Stimulated activated CD8-positive, alpha-beta memory T cell treated with anti-CD3 and anti-CD28 coated beads, Interleukin-15, amount 100 ng/mL, for 48 hours (primary cell): ENCODE results near the gene SLFN12.
"Not testable (repeated sequence)": the region's sequence is repeated elsewhere in the genome, so short reads cannot be mapped to it uniquely, and the experiment has no call there.

Source experiments
- DNase-seq, 2 donors: peaks; one replicate each; pipeline ENCODE4 v3.0.0-alpha.2; 2020; ENCODE audit warnings: low read depth in 2 of 2

The SLFN12 gene

DNA sequence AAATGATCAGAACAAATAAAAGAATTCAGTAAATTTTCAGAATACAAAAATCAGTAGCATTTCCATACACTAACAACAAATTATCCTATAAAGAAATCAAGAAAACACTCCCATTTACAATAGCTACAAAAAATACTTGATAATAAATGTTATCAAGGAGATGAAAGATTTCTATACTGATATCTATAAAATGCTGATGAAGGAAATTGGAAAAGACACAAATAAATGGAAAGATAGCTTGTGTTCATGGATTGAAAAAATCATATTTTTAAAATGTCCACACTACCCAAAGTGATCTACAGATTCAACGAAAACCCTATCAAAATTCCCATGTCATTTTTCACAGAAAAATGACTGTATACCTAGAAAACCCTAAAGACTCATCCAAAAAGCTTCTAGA lies 18.1 kb downstream of the SLFN12 start:
- DNase-seq, result no peak

DNA sequence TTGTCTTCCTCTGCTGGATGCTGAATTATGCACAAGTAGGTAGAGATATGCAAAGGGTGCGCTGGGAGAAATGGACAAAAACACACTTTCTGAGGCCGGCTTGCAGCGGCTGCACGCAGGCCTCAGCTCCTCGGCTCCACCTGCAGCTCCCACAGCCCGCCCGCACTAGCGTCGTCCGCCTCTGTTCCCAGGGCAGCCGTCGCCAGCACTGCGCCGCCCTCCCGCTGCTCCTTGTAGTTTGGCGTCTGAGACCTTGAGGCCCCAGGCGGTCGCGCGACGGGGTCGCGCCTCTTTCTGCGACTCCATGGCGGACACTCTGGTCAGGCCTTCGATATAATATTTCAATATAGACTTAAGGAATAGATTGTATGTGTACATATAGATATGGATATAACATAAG lies 24.8 kb downstream of the SLFN12 start:
- no peak for DNase-seq

DNA sequence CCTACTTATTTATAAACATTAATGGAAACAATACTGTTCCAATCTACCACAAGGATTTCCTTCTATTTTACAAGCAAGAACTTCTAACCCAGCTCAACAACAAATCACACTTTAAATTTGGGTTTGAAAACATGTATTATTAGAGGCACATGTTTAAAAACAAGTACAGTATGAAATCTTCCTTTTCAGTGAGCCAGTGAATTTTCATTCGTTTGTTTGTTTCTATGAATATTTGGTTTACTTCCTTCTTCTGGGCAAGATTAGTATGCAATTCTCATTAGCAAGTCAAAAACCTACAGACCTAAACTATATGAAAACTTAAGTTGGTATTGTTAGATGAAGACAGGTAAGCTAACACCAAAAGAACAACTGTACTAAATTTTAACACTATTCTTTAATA lies 25.7 kb downstream of the SLFN12 start:
- no peak for DNase-seq

DNA sequence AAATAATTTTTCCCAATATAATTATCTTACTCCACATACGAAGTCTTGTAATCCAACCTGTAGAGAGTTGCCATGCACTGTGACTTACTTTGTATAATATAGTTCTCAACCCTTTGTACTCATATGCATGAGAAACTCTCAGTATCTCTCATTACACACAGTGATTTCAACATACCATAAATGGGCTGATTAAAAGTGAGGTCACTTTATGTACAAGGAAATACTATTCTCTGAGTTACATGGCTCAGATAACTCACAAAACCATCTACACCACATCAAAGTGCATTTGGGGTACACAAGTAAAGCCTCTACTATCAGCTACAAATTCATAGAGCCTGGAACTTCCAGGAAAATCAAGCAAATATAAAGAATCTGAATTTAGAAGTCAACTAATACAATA lies 27.9 kb downstream of the SLFN12 start:
- DNase-seq, result no peak

DNA sequence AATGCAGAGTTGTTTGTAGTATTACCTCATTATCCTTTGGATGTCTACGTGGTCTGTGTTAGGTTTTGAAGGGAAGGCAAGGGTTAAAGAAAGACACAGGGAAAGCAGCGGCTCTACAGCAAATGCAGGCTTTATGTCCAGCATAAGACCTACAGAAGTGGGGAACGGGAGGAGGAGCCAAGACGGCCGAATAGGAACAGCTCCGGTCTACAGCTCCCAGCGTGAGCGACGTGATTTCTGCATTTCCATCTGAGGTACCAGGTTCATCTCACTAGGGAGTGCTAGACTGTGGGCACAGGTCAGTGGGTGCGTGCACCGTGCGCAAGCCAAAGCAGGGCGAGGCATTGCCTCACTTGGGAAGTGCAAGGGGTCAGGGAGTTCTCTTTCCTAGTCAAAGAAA lies 38.5 kb downstream of the SLFN12 start:
- DNase-seq, result not testable (repeated sequence)

DNA sequence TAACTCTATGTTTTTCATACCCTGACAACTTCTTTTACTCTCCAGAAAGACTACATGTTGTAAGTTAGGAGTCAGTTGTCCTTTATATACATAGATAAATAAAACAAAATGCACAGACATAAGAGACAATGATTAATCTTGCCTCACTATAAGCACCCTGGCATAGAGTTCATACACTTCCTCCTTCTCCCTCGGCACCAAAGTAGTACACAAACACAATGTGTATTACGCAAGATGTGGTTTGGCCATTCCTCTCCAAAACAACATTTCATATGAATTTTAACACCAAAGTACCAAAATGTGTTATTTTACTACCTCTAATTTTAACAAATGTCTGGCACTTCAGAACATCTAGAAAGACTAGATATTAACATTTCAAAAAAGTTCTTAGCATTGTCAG lies 41.6 kb downstream of the SLFN12 start:
- no peak for DNase-seq

DNA sequence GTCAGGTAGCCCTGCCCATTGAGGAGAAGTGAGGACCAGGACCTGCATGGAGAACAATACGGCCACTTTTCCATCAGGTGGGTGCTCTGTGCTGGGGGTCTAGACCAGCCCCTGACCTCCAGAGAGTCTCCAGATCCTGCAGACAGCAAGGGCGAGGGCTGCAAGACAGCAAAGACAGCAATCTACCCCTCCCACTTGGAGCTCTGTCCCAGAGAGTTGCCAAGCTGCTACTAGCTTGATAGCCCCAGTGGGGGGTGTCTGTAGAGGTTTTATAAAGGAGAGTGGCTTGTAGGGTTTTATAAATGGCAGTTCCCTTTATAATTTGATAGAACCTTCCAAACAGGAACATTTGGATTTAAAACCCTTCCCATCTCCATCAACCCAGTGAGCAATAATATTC lies 42.1 kb downstream of the SLFN12 start:
- DNase-seq, result no peak

DNA sequence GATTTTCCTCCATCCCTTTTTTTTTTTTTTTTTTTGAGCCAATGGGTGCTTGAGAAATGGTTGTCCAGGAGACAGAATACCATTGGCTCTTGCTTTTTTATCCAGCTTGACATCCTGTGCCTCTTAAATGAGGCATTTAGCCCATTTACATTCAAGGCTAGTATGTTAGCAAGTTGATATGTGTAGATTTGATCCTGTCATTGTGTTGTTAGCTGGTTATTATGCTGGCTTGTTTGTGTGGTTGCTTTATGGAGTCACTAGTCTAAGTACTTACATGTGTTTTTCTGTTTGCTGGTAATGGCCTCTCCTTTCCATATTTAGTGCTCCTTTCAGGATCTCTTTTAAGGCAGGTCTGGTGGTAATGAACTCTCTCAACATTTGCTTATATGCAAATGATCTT lies 44.8 kb downstream of the SLFN12 start:
- DNase-seq, result no peak

DNA sequence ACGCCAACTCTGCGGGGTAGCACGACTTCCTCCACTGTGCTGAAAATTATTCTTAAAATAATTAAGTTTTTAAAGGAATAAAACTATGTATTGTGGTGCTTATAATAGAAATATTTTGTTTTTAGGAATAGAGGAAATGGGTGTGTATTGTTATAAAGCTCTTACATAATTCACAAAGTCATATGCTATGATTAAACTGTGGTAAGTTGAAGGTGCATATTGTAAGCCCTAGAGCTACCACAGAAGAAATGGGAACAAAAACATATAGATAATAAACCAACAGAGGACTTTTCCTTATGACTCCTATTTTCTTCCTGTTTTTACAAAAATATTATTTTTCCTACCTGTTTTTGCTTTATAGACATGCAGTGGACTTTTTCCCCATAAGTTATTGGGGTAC lies 54.6 kb downstream of the SLFN12 start:
- DNase-seq, result no peak

DNA sequence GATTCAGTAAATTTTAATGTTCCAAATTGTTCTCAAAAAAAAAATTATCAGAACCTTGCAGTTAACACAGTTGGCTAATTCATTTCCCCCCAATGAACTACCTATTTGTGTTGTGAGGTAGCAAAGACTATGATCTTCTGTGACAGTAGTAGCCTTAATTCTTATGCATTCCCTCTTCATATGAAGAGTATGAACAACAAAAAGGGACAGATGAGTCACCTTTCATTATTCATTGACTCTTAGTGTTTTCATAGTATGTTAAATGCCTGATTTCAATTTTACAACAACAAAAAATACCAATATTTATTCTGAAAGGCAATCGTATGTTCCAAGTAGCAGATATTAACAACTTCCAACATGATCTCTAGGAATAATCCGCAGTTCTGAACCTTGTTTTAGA lies 55.2 kb downstream of the SLFN12 start:
- DNase-seq, result no peak

DNA sequence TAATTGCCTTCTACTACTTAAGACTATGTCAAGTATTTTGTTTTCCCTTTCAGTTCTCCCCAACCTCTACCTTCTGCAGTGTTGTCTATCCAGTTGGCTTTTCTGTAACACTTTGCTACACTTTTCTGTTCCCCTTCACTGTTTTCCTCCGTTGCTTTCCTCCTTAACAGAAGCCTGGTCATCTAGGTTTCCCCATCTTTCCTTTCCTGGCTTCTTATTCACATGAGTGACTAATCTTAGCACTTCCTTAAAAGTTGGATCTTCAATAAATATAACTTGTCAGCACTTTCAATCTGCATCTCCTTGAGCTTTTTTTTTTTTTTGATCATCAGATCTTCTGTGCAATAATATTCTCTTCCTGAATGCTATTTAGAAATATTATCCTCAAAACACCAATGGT lies 56.1 kb downstream of the SLFN12 start:
- no peak for DNase-seq

DNA sequence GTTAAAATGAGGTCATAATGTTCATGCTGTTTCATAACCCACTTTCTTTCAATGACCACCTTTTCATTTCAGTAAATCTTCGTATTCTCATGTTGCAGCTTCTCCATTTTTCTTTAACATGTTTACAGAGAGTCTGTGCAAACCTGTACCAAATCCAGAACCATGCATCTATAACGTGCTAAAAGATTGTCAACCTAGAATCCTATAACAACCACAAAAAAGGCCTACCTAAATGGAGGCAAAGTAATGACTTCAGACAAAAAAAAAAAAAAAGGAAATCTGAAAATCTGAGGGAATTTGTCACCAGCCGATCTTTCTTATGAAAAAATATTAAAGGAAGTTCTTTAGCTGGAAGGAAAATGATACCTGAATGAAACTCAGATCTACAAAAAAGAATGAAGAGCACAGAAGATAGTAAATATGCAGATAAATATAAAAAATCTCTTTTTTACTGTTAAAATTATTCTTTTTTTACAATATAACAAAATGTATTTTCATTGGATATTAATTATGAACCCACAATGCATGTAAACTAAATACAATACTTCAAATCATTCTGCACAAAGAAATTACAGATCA lies 57.4 kb downstream of the SLFN12 start:
- DNase-seq, result no peak

DNA sequence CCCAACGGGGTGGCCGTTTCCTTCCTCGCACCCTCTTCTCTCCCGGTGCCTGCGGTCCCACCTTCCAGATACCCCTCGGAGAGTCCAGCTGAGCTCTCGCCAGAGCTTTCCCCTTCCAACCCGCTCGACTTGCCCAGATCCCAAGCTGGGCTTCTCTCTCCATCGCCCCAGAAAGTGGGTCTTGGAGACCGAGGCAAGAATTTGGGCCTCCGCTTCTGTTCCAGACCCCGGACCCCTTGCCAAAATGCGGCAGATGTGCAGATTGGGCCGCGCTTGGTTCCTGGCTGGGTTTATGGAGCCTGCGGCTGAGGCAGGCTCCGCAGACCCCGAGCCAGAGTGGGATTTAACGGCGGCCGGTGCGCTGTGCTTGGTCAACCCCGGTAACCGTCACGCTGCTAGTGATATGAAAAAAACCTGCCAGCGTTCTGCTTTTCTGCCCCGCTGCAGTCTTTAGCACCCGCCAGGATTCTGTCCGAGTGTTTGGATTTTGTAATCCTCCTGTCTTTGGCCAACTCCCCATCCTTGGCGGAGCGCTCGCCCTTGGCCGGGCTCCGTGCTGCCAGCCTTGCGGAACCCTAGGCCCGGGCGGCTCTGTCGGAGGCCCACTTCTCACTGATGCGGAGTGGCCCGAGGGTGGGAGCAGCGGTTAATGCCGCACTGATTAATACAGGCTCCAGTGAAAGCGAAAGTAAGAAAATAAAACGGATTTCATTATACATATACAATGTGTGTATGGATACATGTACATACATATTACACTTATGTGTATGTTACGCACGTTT lies 58.1 kb downstream of the SLFN12 start:
- DNase-seq, result peak; percentile 27 to 32

DNA sequence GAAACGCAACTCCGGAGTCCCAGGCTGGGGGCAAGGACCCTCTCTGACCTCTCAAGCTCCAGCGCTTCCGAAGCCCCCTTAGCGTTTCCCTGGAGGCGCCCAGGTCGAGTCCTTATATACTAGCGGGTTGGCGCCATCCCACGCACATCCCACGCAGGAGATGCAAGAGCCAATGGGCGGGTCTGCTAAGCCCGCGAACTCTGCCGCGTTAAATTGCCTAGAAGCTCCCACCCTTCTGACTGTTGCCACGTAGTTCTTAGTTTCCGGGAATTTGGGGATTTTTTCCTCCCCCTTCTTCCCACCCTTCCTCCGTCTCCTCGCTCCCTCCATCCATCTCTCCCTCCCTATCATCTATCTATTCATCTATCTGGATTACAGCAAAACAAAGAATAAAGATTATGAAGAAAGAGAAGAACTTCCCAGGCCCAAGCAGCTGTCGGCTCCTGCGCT lies 58.7 kb downstream of the SLFN12 start, which contains the start of gene SLFN11:
Gene SLFN11, minus strand, starts transcription at position 88 of the 450 bp plus-strand sequence. CDS start 9,814 bp downstream, outside the sequence.
- peak; percentile 79 to 83 for DNase-seq

DNA sequence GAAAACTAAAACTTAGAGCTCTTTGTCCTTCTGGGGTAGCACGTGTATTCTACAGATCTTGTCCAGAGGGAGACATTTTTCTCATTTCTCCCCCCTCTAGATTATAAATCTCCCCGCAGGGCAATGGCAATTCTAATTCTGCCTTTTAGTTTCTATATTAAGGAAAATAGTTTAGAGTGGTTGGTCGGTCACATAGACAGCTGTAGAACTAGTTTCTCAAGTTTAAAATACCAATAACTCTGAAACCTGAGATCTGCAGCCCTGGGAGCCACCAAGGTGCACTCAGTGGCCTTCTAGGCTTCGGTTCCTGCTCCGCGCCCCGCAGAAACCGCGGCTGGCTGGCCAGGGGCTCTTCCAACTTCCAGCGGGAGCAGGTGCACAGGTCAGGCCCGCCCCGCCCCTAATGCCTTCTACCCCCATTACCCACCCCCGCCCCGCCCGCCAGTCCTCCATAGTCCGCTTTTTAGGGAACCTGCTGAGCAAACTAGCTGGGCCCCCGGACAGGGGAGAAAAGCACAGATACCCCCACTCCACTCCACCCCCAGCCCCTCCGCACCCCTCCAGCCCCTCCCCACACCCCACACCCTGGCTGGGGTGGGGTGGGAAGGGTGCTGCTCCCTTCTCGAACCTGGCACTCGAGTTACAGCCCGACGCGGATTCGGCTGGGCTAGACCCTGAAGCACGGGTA lies 59.3 kb downstream of the SLFN12 start:
- no peak for DNase-seq

DNA sequence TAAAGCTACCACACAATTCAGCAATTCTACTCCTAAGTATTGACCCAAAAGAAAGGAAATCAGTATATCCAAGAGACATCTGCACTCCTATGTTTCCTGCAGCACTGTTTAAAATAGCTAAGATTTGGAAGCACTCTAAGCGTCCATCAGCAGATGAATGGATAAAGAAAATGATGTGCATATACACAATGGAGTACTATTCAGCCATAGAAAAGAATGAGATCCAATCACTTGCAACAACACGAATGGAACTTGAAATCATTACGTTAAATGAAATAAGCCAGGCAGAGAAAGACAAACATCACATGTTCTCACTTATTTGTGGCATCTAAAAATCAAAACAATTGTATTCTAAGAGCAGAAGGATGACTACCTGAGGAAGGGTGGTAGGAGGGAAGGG lies 60.4 kb downstream of the SLFN12 start:
- no peak for DNase-seq

DNA sequence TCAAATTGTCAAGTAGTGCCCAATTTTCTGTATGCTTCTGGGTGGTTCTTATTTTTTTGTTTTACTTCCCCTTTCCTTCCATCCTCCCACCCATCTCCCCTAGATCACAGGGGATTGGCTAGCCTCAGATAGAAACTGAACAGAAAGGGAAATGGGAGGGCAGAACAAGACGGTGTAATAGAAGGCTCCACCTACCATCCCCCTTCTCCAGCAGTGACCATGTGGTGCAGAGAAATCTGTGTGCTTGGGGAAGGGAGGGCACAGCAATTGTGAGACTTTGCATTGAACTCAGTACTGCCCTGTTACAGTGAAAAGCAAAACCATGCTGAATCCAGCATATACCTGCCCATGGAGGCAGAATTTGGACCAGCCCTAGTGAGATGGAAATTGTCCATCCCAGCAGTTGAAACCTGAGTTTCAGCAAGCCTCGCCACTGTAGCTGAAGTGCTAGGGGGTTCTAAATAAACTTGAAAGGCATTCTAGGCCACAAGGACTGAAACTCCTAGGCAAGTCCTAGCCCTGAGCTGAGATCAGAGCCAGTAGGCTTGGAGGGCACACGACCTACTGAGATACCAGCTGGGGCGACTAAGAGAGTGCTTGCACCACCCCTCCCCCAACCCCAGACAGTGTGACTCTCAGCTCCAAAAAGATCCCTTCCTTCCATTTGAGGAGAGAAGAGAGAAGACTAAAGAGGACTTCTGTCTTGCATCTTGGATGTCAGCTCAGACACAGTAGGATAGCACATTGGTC lies 64.0 kb downstream of the SLFN12 start:
- DNase-seq, result no peak

DNA sequence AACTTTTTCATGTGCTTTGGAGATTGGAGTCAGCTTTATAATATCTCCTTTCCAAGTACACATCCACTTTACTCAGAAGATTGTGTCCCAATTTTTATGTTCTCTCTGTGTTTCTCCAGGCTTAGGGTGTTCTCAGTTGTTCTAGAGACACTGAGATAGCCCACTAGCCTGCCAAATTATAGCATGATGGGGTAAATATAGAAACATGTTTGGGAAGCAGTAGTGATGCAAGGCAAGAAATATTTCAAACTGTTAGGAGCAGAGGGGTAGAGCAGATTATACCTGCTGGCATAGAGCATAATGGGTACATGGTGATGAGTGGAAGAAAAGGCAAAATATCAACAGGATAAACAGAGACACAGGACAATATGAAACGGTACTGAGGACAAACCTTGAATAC lies 71.3 kb downstream of the SLFN12 start:
- DNase-seq, result no peak
